ENCODE data around the gene FEZ2.

Gene FEZ2

GRCh38 chr2:36509075-36509474 lies 88.9 kb downstream of the FEZ2 start:
- no peaks in the 10 kb centered on the region for H3K9me3 Mint-ChIP-seq
- H3K4me1 Mint-ChIP-seq = no peaks in the 10 kb centered on the region
- no peak overlapping the region for H3K27ac Mint-ChIP-seq
- H3K4me3 Mint-ChIP-seq = no peak overlapping the region
- no peaks in the 10 kb centered on the region for H3K27me3 Mint-ChIP-seq
- no peak for ATAC-seq
- H3K36me3 Mint-ChIP-seq = no peaks in the 10 kb centered on the region

GRCh38 chr2:36507408-36507812 lies 90.6 kb downstream of the FEZ2 start:
- no peaks in the 10 kb centered on the region for H3K27me3 Mint-ChIP-seq
- H3K36me3 Mint-ChIP-seq = no peaks in the 10 kb centered on the region
- H3K4me3 Mint-ChIP-seq = no peak overlapping the region
- no peaks in the 10 kb centered on the region for H3K9me3 Mint-ChIP-seq
- H3K4me1 Mint-ChIP-seq = no peaks in the 10 kb centered on the region
- H3K27ac Mint-ChIP-seq = no peak overlapping the region
- peak; percentile 77 for ATAC-seq

All from stimulated activated memory B cell treated with anti-CD40 and anti-IgM and Interleukin-4, amounts not matched to agents 10 μg/mL and 1 μg/mL and 100 μg/mL, for 72 hours (primary cell).